Fibroblast of skin of right quadriceps (primary cell): ENCODE results near the gene PRKCE.
A peak's percentile ranks its signal among the peaks of the same experiment; 100 is the strongest.

ENCODE experiments used
- DNase-seq: peaks from one replicate; pipeline ENCODE4 v3.0.0-alpha.2; 2013

Gene PRKCE

GRCh38 chr2:45950606-45951005 lies 299.1 kb downstream of the PRKCE start:
- DNase-seq, result no peak

GRCh38 chr2:45951025-45951727 lies 299.7 kb downstream of the PRKCE start:
- DNase-seq, result no peak

GRCh38 chr2:45952591-45952990 lies 301.1 kb downstream of the PRKCE start:
- no peak for DNase-seq

- no peak for DNase-seq
Observed at GRCh38 chr2:45953376-45954027, 302.0 kb downstream of the PRKCE start.

- no peak for DNase-seq
Observed at GRCh38 chr2:45954233-45954850, 302.9 kb downstream of the PRKCE start.

- no peak for DNase-seq
Observed at GRCh38 chr2:45957533-45958227, 306.2 kb downstream of the PRKCE start.

- no peak for DNase-seq
Observed at GRCh38 chr2:45960057-45960863, 308.8 kb downstream of the PRKCE start.

- peak; percentile 89 for DNase-seq
Observed at GRCh38 chr2:45962177-45962921, 310.9 kb downstream of the PRKCE start.

DNA sequence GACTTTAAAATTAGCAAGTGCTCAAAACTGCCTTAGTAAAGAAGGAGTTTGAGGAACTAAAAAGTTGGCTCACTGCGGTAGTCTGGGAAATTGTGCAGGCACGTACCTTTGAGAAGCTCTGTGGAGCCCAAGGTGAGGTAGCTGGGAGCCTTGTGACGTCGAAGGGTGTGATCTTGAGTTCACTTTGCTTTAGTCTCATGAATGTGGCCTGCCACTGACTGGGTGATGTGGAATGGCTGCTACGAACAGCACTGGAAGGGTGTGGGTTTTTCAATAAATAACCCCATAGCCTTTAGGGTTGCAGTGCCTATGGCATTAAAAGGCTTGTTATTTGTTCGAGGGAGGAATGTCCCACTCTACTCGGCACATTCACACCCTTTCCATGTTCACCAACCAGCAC lies 312.3 kb downstream of the PRKCE start:
- DNase-seq, result no peak

DNA sequence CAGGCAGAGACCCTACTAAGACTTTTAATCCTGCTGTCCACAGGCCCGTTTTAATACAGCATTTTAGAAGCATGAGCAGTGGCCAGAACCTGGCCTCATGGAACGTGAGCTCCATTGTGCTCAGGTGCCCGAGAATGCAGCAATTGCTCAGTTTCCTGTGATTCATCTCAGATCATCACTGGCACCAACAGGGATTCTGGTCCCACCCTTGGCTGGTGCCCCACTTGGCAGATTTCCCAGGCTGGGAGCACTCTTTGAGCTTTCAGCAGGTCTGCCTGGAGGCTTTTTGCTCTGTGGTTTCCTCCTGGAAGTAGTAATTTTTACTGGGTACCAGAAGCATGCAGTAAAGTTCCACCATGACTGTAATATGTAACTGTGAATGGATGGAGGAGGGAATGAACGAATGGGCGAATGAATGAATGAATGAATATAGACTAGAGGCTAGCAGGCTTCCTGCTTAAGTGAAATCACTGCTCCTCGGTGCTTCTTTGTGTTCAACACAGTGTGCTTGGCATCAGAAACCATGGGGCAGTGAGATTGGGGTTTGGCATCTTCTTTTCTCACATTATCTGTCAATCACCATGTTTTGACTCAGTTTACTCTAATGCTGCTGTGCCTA lies 312.9 kb downstream of the PRKCE start:
- DNase-seq, result peak; percentile 93

- no peak for DNase-seq
Observed at GRCh38 chr2:45964906-45965305, 313.4 kb downstream of the PRKCE start.

DNA sequence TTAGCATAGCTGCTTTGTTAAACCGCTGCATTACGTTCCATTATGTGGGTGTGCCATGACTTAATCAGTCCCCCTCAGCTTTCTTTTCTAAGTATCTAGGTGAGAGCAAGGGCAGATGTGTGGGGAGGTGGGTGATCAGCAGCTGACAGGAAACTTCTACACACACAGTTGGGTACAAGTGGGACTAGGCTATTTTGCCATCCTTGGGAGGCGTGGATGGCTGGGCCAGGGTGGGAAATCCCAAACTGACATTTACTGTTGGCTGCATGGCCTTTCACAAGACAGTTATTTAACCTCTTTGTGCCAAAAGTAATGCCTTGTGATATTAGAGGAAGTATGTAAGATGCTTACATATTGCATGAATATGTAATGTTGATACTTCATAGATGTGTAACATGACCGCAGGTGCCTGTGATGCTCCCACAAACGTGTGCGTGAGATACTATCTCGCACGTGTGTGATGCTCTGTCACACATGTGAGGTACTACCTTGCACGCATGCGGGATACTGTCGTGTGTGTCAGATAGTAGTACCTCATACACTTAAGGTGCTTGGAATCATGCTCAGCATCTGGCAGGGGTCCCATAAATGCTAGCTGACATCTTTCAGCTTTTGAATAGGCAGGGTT lies 314.5 kb downstream of the PRKCE start:
- no peak for DNase-seq

DNA sequence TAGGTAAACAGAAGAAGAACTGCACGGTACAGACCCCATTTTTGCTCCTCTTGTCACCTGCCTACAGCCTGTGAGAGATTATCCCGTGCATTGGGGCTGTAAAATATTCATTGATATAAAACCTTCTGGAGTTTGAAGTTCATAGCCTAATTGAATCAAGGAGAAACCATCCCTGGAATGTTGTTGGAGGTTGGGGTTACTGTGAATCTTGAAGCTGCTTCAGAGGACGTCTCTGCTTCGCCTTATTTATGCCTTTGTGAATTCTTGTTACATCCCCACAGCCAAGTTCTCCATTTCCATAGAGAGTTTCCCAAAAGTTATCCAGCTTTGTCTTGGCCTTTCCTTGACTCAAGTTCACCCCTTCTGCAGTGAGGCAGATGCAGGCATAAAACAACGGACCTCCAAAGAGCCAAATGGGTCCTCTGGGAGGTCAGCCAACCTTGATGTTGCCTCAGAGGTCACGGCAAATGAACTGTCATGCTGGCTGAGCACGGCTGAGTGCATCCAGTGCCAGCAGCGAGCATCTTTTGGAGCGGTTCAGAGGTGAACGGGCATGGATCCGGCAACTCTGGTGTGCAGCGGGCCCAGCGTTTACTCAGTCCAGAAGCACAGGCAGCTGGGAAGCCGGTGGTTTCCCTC lies 317.6 kb downstream of the PRKCE start:
- DNase-seq, result peak; percentile 78

DNA sequence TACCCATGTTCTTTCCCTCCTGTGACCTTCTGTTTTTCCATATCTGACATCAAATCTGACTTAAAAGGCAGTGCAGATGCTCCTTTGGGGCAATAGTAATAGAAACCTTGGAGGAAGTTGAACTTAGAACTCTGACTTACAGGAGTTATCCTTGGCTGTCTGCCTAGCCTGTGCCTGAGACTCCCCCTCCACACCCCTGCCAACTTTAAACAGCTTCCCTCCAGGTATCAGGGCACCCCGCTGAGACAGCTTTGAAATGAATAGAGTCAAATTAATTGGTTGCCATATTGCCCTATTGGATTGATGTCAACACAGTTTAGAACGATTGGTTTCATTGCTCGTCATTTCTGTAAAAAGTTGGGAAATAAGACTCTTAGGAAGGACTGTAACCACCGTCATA lies 322.0 kb downstream of the PRKCE start:
- no peak for DNase-seq

DNA sequence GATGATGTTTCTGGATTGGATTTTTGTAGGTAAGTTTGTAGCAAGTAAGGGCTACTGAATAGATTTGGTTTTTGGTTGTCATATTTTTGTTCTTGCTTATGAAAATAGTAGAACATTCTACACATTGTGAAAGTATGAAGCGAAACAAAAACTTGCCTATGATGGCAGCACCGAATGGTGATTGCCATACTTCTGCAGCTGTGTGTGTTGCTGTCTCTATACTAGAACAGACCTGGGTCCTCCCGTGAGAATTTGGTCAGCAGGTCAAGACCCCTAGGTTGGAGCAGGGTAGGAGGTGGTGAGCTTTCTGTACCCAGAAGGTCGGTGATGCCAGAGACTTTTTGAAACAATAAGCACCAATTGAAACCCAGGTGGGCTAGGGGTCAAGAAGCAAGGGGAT lies 322.6 kb downstream of the PRKCE start:
- no peak for DNase-seq

GRCh38 chr2:45974762-45975408 lies 323.4 kb downstream of the PRKCE start:
- DNase-seq, result no peak

GRCh38 chr2:45975752-45976517 lies 324.5 kb downstream of the PRKCE start:
- DNase-seq, result no peak

DNA sequence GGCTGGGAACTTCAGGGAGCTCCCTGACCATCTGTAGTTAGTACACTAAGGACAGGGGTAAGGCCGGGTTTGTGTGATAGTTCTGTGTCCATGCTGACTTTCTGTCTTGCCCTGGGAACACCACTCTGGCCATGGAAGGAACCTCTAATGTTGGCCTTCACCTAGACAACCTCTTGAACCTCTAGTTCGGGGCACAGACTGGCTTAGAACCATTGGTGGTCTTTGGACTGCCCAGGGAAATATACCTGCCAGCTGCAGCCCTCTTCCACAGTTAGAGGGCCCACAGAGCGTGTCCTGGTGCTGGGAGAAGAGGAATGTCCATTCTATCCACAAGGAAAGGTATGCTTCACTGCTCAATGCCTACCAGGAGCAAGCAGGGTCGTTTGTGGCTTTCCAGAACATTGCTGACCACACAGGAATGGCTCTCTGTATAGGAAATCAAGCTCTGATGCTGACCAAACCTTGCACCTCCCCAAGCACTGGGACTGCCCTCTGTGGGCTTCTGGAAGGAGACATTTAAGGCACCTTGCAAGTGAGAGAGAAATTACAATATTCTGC lies 326.9 kb downstream of the PRKCE start:
- DNase-seq, result no peak

- DNase-seq, result no peak
Observed at GRCh38 chr2:45979065-45979464, 327.6 kb downstream of the PRKCE start.
